PC-9 (cell line): ENCODE measurements around the gene CDH13. TPM values are rescaled to one million over a fixed set of nuclear protein-coding genes. Genes with fewer than 3 reads are reported as not detected.

Source experiments
- BruUV-seq: library from RNA; stranded (reverse); fragments of 400-500 nt; replicated peaks from 2 replicates; lab custom pipeline; 2021; lab: Mats Ljungman, UMichigan
- CTCF ChIA-PET: fragments of 300-600 bp; sonication (Branson Sonifier 250); formaldehyde crosslinking; loops from one replicate; lab custom pipeline; 2022; ENCODE audit warnings: antibody characterized with exemption; lab: Charles Lee
- POLR2A ChIA-PET: fragments of 300-600 bp; sonication (Branson Sonifier 250); formaldehyde crosslinking; loops from one replicate; lab custom pipeline; 2022; ENCODE audit warnings: antibody characterized with exemption; ENCODE audit not compliant: unreplicated experiment; lab: Charles Lee
- DNase-seq, 2 experiments: peaks; one replicate each; pipeline versions ENCODE4 v3.0.0 to v3.0.0-alpha.2; 2015 to 2022; ENCODE audit warnings: mixed read lengths in 1 of 2
- H2AFZ ChIP-seq: fragments of 200-600 bp; sonication (generic); 2 replicates; pipeline ENCODE4 v1.8.1; 2017; ENCODE audit warnings: antibody characterized with exemption
- H3F3A ChIP-seq: fragments of 200-600 bp; sonication (generic); 2 replicates; pipeline ENCODE4 v1.8.1; 2017; ENCODE audit warnings: antibody characterized with exemption, mild to moderate bottlenecking, low read depth; ENCODE audit not compliant: insufficient read depth
- H3K27ac ChIP-seq: fragments of 200-600 bp; sonication (generic); 2 replicates; pipeline ENCODE4 v1.6.1; 2016; ENCODE audit warnings: mixed run types
- H3K27me3 ChIP-seq: fragments of 200-600 bp; sonication (generic); 2 replicates; pipeline ENCODE4 v1.6.1; 2016; ENCODE audit warnings: low read depth, mixed run types; ENCODE audit not compliant: insufficient read depth
- H3K36me3 ChIP-seq: fragments of 200-600 bp; sonication (generic); 2 replicates; pipeline ENCODE4 v1.6.1; 2016; ENCODE audit warnings: low read depth, mixed run types
- H3K4me1 ChIP-seq: fragments of 200-600 bp; sonication (generic); replicated peaks from 2 replicates; pipeline ENCODE4 v1.6.1; 2016; ENCODE audit warnings: mixed run types; ENCODE audit not compliant: insufficient read depth
- H3K4me2 ChIP-seq: fragments of 200-600 bp; sonication (generic); 2 replicates; pipeline ENCODE4 v1.6.1; 2017; ENCODE audit warnings: mixed run types
- H3K4me3 ChIP-seq: fragments of 200-600 bp; sonication (generic); 2 replicates; pipeline ENCODE4 v1.6.1; 2016; ENCODE audit warnings: mixed run types
- H3K79me2 ChIP-seq: fragments of 200-600 bp; sonication (generic); 2 replicates; pipeline ENCODE4 v1.6.1; 2017; ENCODE audit warnings: low read depth, mixed run types
- H3K9me2 ChIP-seq: fragments of 200-600 bp; sonication (generic); 2 replicates; pipeline ENCODE4 v1.8.1; 2017; ENCODE audit warnings: mild to moderate bottlenecking; ENCODE audit not compliant: insufficient read depth
- H3K9me3 ChIP-seq: fragments of 200-600 bp; sonication (generic); 2 replicates; pipeline ENCODE4 v1.8.1; 2016; ENCODE audit warnings: low read depth; ENCODE audit not compliant: insufficient read depth
- H4K20me1 ChIP-seq: fragments of 200-600 bp; sonication (generic); 2 replicates; pipeline ENCODE4 v1.8.1; 2017; ENCODE audit not compliant: insufficient read depth
- CTCF ChIP-seq: fragments of 200-600 bp; sonication (generic); conservative IDR thresholded peaks from 2 replicates; pipeline ENCODE4 v1.6.1; 2017; ENCODE audit warnings: mixed run types, antibody characterized with exemption, mild to moderate bottlenecking, moderate library complexity
- EZH2 ChIP-seq: fragments of 200-600 bp; sonication (generic); IDR thresholded peaks from 2 replicates; pipeline ENCODE4 v1.8.0; 2017; ENCODE audit warnings: antibody characterized with exemption, low read depth
- intact Hi-C: fragments of 100-400 bp; cut with micrococcal nuclease; formaldehyde crosslinking; loops from one replicate; pipeline ENCODE4 v1.10.0; 2022; ENCODE audit not compliant: unreplicated experiment
- total RNA-seq: library from RNA; stranded (reverse); gene quantifications from 2 replicates; pipeline ENCODE4 v1.2.3, GENCODE V29; 2021

CDH13 gene
- total RNA-seq, 1 experiment from 2014 or later: 0.24 TPM

- TF ChIP-seq CTCF (no peak), EZH2 (no peak)
- ChIA-PET CTCF (no interaction called here), POLR2A (no interaction called here)
- H3K4me1 ChIP-seq: no peaks in the 10 kb centered on the region
- BruUV-seq: no TSS peak
- no peak for DNase-seq
- no peaks in the 10 kb centered on the region for H3K9me2 ChIP-seq
- H2AFZ ChIP-seq: no peak overlapping the region
- no peaks in the 10 kb centered on the region; the same call in 1 of the 2 replicates for H3K27me3 ChIP-seq
- no peaks in the 10 kb centered on the region for H3K79me2 ChIP-seq
- H4K20me1 ChIP-seq: no peaks in the 10 kb centered on the region
- no peak overlapping the region for H3K4me3 ChIP-seq
- H3K4me2 ChIP-seq: no peak overlapping the region
- intact Hi-C loops: no loop called here
- H3K9me3 ChIP-seq: no peaks in the 10 kb centered on the region
- no peak overlapping the region for H3K27ac ChIP-seq
- H3K36me3 ChIP-seq: no peaks in the 10 kb centered on the region
- H3F3A ChIP-seq: no peaks in the 10 kb centered on the region
Measured at GRCh38 chr16:83439412-83439811, 812.6 kb downstream of the CDH13 start.

- intact Hi-C loops: no loop called here
- no peak overlapping the region for H2AFZ ChIP-seq
Measured at GRCh38 chr16:83441517-83441916, 814.7 kb downstream of the CDH13 start.

GRCh38 chr16:83443972-83444371 is 817.2 kb downstream of the CDH13 start:
- Histone ChIP-seq H3K79me2 (no peaks in the 10 kb centered on the region), H2AFZ (no peak overlapping the region), H3K27me3 (peaks cover 3% of the 10 kb centered on the region), H3K27ac (no peak overlapping the region), H3K36me3 (no peaks in the 10 kb centered on the region), H3F3A (no peaks in the 10 kb centered on the region), H3K4me3 (no peak overlapping the region), H3K9me2 (no peaks in the 10 kb centered on the region), H3K4me1 (no peaks in the 10 kb centered on the region), H3K4me2 (no peak overlapping the region), H3K9me3 (no peaks in the 10 kb centered on the region), H4K20me1 (no peaks in the 10 kb centered on the region)
- CTCF ChIA-PET: no interaction called here
- intact Hi-C loops: no loop called here
- TF ChIP-seq CTCF: no peak
- no peak for TF ChIP-seq EZH2
- no peak for DNase-seq
- no TSS peak for BruUV-seq
- POLR2A ChIA-PET: no interaction called here

More at GRCh38 chr16:83441517-83441916, 814.7 kb downstream of the CDH13 start:
- TF ChIP-seq CTCF: no peak
- TF ChIP-seq EZH2: no peak
- no TSS peak for BruUV-seq
- Histone ChIP-seq H3K9me2 (no peaks in the 10 kb centered on the region), H3K4me1 (no peaks in the 10 kb centered on the region), H3K9me3 (no peaks in the 10 kb centered on the region), H3K79me2 (no peaks in the 10 kb centered on the region), H3K4me3 (no peak overlapping the region), H4K20me1 (no peaks in the 10 kb centered on the region), H3K27me3 (no peaks in the 10 kb centered on the region; the same call in 1 of the 2 replicates), H3K4me2 (no peak overlapping the region), H3K36me3 (no peaks in the 10 kb centered on the region), H3F3A (no peaks in the 10 kb centered on the region), H3K27ac (no peak overlapping the region)
- CTCF ChIA-PET: no interaction called here
- no peak for DNase-seq
- POLR2A ChIA-PET: no interaction called here
